ENCODE data around the gene CNIH4.
A peak's percentile ranks its signal among the peaks of the same experiment; 100 is the strongest.

CNIH4 gene

DNA sequence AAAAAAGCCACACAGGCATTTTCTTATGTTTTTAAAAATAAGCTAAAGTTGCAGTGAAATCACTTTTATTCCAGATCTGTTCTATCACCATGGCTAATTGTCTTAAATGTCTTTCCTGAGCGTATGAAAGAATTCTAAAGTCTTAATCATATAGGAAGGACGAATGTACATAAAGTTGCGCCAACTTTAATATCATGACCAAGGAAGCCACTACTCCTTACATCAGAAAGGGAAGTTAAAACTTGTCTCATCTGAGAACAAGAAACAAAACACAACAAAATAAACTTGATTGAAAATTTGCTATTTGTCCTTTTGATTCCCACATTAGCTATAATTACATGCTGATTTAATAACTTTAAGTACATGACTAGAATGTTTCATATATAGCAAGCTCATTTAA, 26.5 kb downstream of the CNIH4 start:
- FAIRE-seq (no peak), DNase-seq (ENCODE audit: insufficient read length) (no peak)
- TF ChIP-seq TAF1 (IDR thresholded peaks at IDR 0.05; ENCODE audit: borderline replicate concordance, low read depth, low read length) (no peak), POLR2AphosphoS5 (IDR thresholded peaks at IDR 0.05; ENCODE audit: low read depth, low read length) (no peak), POLR2A (IDR thresholded peaks at IDR 0.05; ENCODE audit: low read depth, low read length) (no peak)

DNA sequence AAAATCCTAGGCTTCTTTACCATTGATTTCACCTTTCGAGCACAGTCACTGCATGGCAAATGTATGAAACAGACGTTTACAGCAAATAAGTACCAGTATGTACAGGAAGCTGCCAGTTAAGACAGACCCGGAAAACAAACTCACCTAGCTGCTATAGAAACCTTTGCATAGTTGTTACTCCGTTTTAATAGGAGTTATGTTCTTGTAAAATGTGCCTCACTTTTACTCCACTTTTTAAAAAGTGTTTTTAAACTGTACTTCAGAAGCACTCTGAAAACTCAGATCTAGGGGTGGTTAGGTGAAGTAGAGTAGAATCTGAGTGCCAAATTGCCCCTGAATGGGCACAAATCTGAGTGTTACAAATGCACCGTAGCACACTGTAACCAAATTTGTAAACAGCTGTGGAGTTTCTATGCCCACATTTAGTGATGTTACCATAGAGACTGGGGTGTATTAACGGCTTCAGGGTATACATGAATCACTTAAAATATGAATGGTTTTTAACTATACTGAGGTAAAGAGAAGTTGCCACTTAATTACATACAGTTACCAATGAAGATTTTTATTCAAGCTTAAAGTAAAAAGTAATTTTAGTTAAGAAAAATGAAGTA, 30.7 kb downstream of the CNIH4 start:
- no peak for TF ChIP-seq POLR2AphosphoS5 (IDR thresholded peaks at IDR 0.05; ENCODE audit: low read depth, low read length)
- TF ChIP-seq POLR2A (IDR thresholded peaks at IDR 0.05; ENCODE audit: low read depth, low read length) = 0 out of 2 replicates have a peak, but pooled peaks have one; percentile 15
- TF ChIP-seq TAF1 (IDR thresholded peaks at IDR 0.05; ENCODE audit: borderline replicate concordance, low read depth, low read length) = no peak
- no peak for FAIRE-seq

DNA sequence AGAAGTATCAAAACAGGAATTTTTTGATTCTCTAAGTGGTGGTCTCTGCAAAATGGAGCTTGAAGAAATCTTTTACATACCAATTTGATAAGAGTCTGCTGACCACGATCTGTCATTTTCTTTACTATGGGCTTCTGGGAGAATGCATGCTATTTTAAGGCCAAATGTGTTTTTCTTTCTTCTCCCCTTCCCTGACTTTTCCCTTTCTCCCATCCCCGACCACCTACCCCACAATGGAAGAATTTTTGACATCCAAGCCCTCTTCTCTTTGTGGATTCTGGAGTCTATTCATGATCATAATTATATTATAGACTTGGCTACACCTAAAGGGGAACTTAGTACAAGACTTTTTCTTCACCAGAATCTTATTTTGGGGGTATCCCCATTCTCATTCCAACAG, 31.3 kb downstream of the CNIH4 start:
- no peak for FAIRE-seq
- DNase-seq (ENCODE audit: insufficient read length) = no peak
- TF ChIP-seq POLR2A (IDR thresholded peaks at IDR 0.05; ENCODE audit: low read depth, low read length) (peak; percentile 29; the same call in 1 of the 2 replicates), POLR2AphosphoS5 (IDR thresholded peaks at IDR 0.05; ENCODE audit: low read depth, low read length) (no peak)

More for the DNA sequence above, 30.7 kb downstream of the CNIH4 start:
- no peak for DNase-seq (ENCODE audit: insufficient read length)

DNA sequence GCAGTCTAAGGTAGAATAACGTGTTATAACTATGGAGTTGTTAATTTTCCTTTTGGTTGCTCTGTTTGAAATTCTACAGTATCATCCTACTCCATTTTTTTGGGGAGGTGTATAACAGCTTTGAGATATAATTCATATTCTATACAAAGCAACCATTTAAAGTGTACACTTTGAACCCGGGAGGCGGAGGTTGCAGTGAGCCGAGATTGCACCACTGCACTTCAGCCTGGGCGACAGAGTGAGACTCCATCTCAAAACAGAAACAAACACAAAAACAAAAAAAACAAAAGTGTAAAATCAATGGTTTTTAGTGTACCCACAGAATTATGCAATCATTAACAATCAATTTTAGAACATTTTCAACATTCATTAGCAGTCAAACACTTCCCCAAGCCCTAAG, 33.8 kb downstream of the CNIH4 start:
- FAIRE-seq = no peak
- TF ChIP-seq POLR2A (IDR thresholded peaks at IDR 0.05; ENCODE audit: low read depth, low read length) (no peak), POLR2AphosphoS5 (IDR thresholded peaks at IDR 0.05; ENCODE audit: low read depth, low read length) (no peak), TAF1 (IDR thresholded peaks at IDR 0.05; ENCODE audit: borderline replicate concordance, low read depth, low read length) (no peak)
- no peak for DNase-seq (ENCODE audit: insufficient read length)

DNA sequence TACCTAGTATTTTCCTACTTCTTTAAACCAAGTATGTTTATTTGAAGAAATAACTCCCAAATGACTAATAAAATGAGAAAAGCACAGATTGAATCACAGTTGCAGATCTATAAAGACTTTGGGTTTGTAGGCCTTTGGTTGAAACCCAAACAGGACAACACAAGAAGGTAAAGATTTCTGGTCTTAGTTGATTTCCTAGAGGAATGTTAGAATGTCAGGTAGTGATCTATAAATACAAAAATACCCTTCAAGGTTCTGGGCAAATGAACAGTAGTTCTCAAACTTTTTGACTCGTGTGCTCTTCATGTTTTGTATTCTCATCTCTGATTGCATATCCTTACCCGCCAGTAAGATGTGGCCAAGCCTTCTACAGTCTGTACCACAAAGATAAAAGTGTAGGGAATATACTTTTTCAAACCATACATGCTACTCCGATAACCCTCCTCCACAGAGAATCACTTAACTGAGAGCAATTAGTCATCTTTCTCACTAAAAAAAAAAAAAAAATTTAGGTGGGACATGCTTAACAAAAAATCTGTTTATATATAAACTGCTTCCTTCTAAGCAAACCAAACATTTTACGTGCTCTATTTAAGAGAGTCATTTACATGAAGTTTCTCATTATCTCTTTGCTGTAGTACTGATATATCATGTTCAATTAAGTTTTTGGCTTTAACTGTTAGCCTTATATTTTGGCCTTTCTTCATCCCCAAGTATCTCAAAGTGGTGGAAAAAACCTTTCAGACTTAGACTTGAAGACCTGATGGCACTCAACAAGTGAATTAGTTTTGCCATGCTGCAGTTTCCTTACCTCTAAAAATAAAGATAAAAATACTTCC, 36.0 kb downstream of the CNIH4 start:
- TF ChIP-seq POLR2AphosphoS5 (IDR thresholded peaks at IDR 0.05; ENCODE audit: low read depth, low read length) = no peak
- TF ChIP-seq POLR2A (IDR thresholded peaks at IDR 0.05; ENCODE audit: low read depth, low read length) = no peak
- no peak for TF ChIP-seq TAF1 (IDR thresholded peaks at IDR 0.05; ENCODE audit: borderline replicate concordance, low read depth, low read length)
- FAIRE-seq (no peak), DNase-seq (ENCODE audit: insufficient read length) (no peak)

DNA sequence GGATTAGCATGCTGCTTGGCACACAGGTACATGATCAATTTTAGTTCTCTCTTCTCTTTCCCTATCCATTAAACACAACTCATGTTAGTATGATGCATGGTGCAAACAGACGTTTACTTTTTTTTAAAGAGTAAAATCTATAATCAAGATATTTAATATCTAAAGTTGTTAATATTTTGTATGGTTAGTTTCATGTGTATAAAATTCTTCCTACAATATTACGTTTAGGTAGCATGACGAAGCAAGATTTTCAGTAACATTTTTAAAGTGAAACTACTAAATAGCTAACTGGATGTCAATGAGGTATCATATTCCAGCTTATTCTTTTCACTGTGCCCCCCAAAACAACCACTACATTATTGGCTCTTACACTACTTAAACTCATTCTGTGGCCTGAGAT, 36.6 kb downstream of the CNIH4 start:
- FAIRE-seq (no peak), DNase-seq (ENCODE audit: insufficient read length) (no peak)
- TF ChIP-seq POLR2A (IDR thresholded peaks at IDR 0.05; ENCODE audit: low read depth, low read length) (no peak), POLR2AphosphoS5 (IDR thresholded peaks at IDR 0.05; ENCODE audit: low read depth, low read length) (no peak), TAF1 (IDR thresholded peaks at IDR 0.05; ENCODE audit: borderline replicate concordance, low read depth, low read length) (no peak)

DNA sequence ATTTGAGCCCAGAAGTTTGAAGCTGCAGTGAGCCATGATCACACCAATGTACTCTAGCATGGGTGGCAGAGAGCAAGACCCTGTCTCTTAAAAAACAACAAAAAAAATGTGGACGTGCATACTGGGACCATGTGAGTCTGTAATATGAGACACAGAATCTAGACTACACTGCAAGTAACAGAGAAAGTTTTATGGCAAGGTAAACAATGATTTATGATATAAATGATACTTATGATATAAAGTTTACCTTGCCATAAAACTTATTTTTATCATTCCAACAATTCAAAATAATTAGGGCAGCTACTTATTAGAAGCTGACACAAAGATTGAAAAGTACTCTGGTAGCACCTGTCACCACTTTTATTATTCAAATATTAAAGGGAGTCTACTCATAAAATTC, 43.2 kb downstream of the CNIH4 start:
- TF ChIP-seq POLR2AphosphoS5 (IDR thresholded peaks at IDR 0.05; ENCODE audit: low read depth, low read length) (no peak), POLR2A (IDR thresholded peaks at IDR 0.05; ENCODE audit: low read depth, low read length) (no peak), TAF1 (IDR thresholded peaks at IDR 0.05; ENCODE audit: borderline replicate concordance, low read depth, low read length) (no peak)
- FAIRE-seq (no peak), DNase-seq (ENCODE audit: insufficient read length) (no peak)

DNA sequence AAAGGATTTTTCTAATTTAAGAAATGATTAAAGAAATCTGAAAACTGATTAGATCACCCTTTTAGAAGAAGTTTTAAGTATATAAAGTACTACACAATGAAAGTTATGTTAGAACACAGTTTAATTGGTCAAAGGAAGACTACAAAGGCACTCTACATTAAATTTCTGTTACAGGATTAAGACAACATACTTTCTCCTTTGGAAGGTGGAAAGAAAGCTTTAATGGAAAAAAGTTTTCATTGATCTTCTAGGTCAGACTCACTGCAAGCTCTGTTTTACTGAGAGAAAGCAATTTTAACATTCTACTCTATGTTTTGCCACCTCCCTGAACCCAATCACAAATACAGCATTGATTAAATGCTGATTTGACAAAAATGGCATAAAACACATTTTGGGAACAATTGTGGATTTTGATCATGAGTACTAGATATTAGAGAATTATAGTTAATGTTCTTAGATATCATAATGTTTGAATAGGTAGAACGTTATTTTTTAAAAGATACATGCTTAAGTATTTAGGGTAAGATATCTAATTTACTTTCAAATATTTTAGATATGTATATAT, 45.9 kb downstream of the CNIH4 start:
- DNase-seq (ENCODE audit: insufficient read length) (no peak), FAIRE-seq (no peak)
- no peak for TF ChIP-seq TAF1 (IDR thresholded peaks at IDR 0.05; ENCODE audit: borderline replicate concordance, low read depth, low read length)
- TF ChIP-seq POLR2AphosphoS5 (IDR thresholded peaks at IDR 0.05; ENCODE audit: low read depth, low read length) = no peak
- TF ChIP-seq POLR2A (IDR thresholded peaks at IDR 0.05; ENCODE audit: low read depth, low read length) = no peak

DNA sequence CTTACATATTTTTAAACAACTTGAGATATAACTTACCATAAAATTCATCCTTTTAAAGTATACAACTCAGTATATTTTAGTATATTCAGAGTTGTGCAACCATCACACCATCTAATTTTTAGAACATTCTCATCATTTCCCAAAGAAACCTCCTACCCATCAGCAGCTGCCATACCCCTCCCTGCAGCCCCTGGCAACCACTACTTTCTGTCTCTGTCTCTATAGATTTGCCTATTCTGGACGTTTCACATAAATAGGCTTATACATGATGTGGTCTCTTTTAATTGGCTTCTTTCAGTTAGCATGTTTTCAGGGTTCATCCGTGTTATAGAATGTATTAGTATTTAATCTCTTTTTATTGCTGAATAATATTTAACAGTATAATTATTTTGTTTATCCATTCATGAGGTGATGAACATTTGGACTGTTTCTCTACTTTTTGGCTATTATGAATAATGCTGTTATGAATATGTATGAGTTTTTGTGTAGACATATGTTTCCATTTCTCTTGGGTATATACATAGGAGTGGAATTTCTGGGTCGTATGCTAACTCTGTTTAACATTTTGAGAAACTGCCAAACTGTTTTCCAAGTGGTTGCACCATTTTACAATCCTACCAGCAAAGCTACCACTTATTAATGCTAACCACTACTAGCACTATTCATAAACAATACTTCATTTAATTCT, 48.4 kb downstream of the CNIH4 start:
- TF ChIP-seq TAF1 (IDR thresholded peaks at IDR 0.05; ENCODE audit: borderline replicate concordance, low read depth, low read length) = no peak
- TF ChIP-seq POLR2AphosphoS5 (IDR thresholded peaks at IDR 0.05; ENCODE audit: low read depth, low read length) = no peak
- TF ChIP-seq POLR2A (IDR thresholded peaks at IDR 0.05; ENCODE audit: low read depth, low read length) = no peak
- FAIRE-seq (no peak), DNase-seq (ENCODE audit: insufficient read length) (no peak)

DNA sequence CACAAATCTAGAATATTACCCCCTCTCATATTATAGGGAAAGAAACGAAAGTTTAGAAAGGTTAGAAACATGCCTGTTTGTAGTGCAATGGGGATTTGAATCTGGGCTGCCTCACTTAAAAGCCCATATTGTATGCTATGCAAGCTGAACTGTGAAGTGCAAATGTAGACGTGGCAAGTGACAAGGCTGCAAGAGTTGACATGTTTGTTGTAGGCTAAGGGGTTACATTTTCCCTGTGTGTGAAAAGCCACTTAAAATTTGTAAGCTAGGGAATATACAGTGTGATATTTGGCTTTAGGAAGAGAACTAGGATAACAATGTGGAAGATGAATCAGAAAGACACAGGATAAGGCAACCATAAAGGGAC, 48.9 kb downstream of the CNIH4 start:
- FAIRE-seq = no peak
- no peak for DNase-seq (ENCODE audit: insufficient read length)

DNA sequence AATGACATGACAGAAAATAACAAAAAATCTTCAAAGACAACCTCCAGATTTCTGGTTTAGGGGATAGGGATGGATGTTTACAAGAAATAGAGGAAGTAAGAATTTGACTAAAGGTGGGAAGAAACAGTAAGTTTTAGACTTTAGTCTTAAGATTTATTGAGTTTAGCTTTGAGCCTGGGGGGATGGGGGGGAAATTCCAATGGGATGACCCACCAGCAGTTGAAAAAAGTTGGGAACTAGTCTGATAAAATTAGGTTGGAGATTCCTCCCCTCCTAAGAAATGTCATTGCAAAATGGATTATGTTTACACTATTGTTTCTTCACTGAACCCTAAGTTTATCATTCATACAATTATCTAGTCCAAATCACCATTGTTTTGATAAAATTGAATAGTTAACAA, 49.5 kb downstream of the CNIH4 start:
- DNase-seq (ENCODE audit: insufficient read length) (no peak), FAIRE-seq (no peak)
- no peak for TF ChIP-seq POLR2A (IDR thresholded peaks at IDR 0.05; ENCODE audit: low read depth, low read length)
- no peak for TF ChIP-seq POLR2AphosphoS5 (IDR thresholded peaks at IDR 0.05; ENCODE audit: low read depth, low read length)

More for the DNA sequence above, 48.9 kb downstream of the CNIH4 start:
- TF ChIP-seq TAF1 (IDR thresholded peaks at IDR 0.05; ENCODE audit: borderline replicate concordance, low read depth, low read length) = no peak
- no peak for TF ChIP-seq POLR2A (IDR thresholded peaks at IDR 0.05; ENCODE audit: low read depth, low read length)
- TF ChIP-seq POLR2AphosphoS5 (IDR thresholded peaks at IDR 0.05; ENCODE audit: low read depth, low read length) = no peak
